ENCODE data around the gene ZBTB8OS. TPM values are rescaled to one million over a fixed set of nuclear protein-coding genes. Genes with fewer than 3 reads are reported as not detected.

The ZBTB8OS gene
- total and polyA plus RNA-seq, 9 of the 15 experiments (the other 6 are each of a cell fraction or from before 2014, with no cell fraction given): 54.8 to 230 (median 107) TPM

DNA sequence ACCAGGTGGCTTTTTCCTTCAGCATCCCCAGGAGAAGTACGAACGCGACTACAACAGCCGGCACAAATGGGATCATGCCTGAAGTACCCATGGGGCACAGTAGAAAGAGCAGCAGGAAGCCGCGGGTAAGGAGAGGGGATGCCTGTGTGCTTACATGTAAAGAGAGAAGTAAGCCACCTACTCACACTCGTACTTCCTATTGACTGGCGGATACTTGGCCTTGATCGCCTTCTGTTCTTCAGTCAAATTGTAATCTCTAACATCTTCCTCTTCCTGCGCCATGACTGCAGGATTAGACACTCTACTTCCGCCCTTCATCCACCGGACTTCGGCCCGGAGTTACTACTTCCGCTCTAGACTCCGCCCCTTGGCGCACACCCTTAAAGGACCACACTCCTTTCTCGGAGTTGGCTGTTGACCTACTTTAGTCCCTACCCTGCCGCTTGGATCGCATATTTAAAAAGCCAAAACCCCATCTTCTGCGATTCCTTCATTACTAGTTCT is at the start of gene ZBTB8OS (continued):
- TF ChIP-seq SMAD3 (CRISPR knock-in tag; conservative IDR thresholded peaks at IDR 0.05) (no peak), GABPB2 (CRISPR knock-in tag; conservative IDR thresholded peaks at IDR 0.05) (no peak), C11orf30 (IDR thresholded peaks at IDR 0.05; ENCODE audit: low read depth) (peak; percentile 86), ZBTB7A (IDR thresholded peaks at IDR 0.05; ENCODE audit: borderline replicate concordance, control insufficient read depth, low read depth, low read length) (no peak), PHTF2 (CRISPR knock-in tag; IDR thresholded peaks at IDR 0.05) (no peak), KAT8 (IDR thresholded peaks at IDR 0.05; ENCODE audit: low read depth) (no peak), TSC22D4 (tag; IDR thresholded peaks at IDR 0.05) (no peak), NR3C1 (CRISPR knock-in tag; IDR thresholded peaks at IDR 0.05) (no peak), TAF9B (IDR thresholded peaks at IDR 0.05; ENCODE audit: partially characterized antibody) (peak; percentile 87), SREBF1 (IDR thresholded peaks at IDR 0.05; ENCODE audit: borderline replicate concordance, low read depth, low read length) (0 out of 2 replicates have a peak, but pooled peaks have one; percentile 2), SMAD1 (IDR thresholded peaks at IDR 0.05; ENCODE audit: low read depth, low read length, partially characterized antibody) (no peak), CBX8 (IDR thresholded peaks at IDR 0.05; ENCODE audit: borderline replicate concordance, extremely low read depth, low read depth, low read length, poor library complexity, severe bottlenecking) (no peak)
- TF ChIP-seq, protein P1, sequence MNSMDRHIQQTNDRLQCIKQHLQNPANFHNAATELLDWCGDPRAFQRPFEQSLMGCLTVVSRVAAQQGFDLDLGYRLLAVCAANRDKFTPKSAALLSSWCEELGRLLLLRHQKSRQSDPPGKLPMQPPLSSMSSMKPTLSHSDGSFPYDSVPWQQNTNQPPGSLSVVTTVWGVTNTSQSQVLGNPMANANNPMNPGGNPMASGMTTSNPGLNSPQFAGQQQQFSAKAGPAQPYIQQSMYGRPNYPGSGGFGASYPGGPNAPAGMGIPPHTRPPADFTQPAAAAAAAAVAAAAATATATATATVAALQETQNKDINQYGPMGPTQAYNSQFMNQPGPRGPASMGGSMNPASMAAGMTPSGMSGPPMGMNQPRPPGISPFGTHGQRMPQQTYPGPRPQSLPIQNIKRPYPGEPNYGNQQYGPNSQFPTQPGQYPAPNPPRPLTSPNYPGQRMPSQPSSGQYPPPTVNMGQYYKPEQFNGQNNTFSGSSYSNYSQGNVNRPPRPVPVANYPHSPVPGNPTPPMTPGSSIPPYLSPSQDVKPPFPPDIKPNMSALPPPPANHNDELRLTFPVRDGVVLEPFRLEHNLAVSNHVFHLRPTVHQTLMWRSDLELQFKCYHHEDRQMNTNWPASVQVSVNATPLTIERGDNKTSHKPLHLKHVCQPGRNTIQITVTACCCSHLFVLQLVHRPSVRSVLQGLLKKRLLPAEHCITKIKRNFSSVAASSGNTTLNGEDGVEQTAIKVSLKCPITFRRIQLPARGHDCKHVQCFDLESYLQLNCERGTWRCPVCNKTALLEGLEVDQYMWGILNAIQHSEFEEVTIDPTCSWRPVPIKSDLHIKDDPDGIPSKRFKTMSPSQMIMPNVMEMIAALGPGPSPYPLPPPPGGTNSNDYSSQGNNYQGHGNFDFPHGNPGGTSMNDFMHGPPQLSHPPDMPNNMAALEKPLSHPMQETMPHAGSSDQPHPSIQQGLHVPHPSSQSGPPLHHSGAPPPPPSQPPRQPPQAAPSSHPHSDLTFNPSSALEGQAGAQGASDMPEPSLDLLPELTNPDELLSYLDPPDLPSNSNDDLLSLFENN (IDR thresholded peaks at IDR 0.05; ENCODE audit: low read depth in 2 of 2, low read length in 2 of 2): 0 out of 4 replicates have a peak, but pooled peaks of 1 of the 2 experiments have one; percentile 54
- TF ChIP-seq, protein P2, sequence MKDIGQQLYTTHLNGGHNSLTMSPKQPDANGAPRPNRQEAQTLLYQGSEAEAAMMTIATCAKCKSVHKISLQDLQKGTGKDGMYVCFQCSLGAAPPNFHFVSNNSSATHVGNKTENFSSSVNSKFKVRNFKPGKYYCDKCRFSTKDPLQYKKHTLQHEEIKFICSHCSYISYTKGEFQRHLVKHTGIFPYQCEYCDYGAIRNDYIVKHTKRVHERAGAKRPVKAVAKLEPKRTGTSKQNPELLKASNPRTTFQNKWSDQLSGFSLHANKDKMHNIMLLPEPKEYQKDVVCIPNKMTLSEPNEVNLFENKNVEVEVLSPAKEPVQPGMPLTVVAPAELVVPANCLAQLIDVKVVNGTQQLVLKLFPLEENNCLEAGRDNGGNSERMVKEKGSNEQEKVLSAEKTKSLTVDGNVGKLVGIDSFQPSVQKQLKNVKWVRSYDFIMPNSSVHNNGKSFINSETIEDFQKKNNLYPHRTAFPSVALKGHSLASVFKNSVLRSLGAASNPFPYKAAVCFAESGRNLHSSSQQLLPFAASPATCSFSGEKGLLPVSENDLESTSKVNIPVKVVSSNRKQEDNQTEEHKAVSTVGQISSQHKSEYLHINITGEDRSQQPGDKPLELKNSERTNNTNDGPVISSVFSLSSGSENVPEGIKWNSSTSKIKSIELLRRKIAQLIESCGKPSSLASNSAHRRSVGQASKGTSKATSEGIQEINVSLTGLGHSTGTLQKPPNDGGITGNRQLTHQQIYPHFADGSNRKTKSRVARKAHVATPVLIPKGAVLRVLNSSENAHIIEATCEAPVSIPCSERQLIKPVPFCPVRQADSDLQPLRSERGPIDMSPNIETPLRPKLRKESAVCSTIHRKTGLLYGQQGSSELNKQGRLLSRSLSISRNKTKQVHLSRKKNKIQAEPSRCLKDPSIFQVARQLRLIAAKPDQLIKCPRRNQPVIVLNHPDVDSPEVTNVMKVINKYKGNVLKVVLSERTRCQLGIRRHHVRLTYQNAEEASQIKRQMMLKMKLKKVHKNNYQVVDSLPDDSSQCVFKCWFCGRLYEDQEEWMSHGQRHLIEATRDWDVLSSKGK (CRISPR knock-in tag; IDR thresholded peaks at IDR 0.05): no peak
- TF ChIP-seq, protein P3, sequence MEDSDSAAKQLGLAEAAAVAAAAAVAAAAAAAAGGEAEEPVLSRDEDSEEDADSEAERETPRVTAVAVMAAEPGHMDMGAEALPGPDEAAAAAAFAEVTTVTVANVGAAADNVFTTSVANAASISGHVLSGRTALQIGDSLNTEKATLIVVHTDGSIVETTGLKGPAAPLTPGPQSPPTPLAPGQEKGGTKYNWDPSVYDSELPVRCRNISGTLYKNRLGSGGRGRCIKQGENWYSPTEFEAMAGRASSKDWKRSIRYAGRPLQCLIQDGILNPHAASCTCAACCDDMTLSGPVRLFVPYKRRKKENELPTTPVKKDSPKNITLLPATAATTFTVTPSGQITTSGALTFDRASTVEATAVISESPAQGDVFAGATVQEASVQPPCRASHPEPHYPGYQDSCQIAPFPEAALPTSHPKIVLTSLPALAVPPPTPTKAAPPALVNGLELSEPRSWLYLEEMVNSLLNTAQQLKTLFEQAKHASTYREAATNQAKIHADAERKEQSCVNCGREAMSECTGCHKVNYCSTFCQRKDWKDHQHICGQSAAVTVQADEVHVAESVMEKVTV (CRISPR knock-in tag; IDR thresholded peaks at IDR 0.05): no peak
- TF ChIP-seq, protein P4, sequence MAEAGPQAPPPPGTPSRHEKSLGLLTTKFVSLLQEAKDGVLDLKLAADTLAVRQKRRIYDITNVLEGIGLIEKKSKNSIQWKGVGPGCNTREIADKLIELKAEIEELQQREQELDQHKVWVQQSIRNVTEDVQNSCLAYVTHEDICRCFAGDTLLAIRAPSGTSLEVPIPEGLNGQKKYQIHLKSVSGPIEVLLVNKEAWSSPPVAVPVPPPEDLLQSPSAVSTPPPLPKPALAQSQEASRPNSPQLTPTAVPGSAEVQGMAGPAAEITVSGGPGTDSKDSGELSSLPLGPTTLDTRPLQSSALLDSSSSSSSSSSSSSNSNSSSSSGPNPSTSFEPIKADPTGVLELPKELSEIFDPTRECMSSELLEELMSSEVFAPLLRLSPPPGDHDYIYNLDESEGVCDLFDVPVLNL (CRISPR knock-in tag; IDR thresholded peaks at IDR 0.05; ENCODE audit: low read depth): no peak
- TF ChIP-seq, protein P5, sequence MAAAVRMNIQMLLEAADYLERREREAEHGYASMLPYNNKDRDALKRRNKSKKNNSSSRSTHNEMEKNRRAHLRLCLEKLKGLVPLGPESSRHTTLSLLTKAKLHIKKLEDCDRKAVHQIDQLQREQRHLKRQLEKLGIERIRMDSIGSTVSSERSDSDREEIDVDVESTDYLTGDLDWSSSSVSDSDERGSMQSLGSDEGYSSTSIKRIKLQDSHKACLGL (CRISPR knock-in tag; IDR thresholded peaks at IDR 0.05; ENCODE audit: borderline replicate concordance, poor library complexity, severe bottlenecking): no peak
